C4-2B (cell line): ENCODE data around the gene KRTAP4-7.
"Not testable (repeated sequence)": the region's sequence is repeated elsewhere in the genome, so short reads cannot be mapped to it uniquely, and the experiment has no call there.

Experiments
- H3K27ac ChIP-seq: fragments of 450-650 bp; 2 replicates; pipeline ENCODE4 v1.5.1; 2017
- CTCF ChIP-seq: fragments of 450-650 bp; conservative IDR thresholded peaks from 2 replicates; pipeline ENCODE4 v1.5.1; 2017; ENCODE audit warnings: mild to moderate bottlenecking
- ZFX ChIP-seq: fragments of 450-650 bp; IDR thresholded peaks from 2 replicates; pipeline ENCODE4 v1.6.1; 2017

The KRTAP4-7 gene

GRCh38 chr17:41076788-41077187 is 7.2 kb upstream of the KRTAP4-7 start:
- TF ChIP-seq ZFX = no peak
- no peak for TF ChIP-seq CTCF
- no peak overlapping the region for H3K27ac ChIP-seq

GRCh38 chr17:41082626-41083025 is 1.3 kb upstream of the KRTAP4-7 start:
- H3K27ac ChIP-seq = no peak overlapping the region
- TF ChIP-seq CTCF = no peak
- TF ChIP-seq ZFX = no peak

GRCh38 chr17:41083427-41083826 is 523 bp upstream of the KRTAP4-7 start:
- not testable (repeated sequence) for H3K27ac ChIP-seq

GRCh38 chr17:41088760-41089352 is 4.9 kb downstream of the KRTAP4-7 start:
- not testable (repeated sequence) for H3K27ac ChIP-seq

GRCh38 chr17:41096055-41096454 is 12.1 kb downstream of the KRTAP4-7 start:
- no peak for TF ChIP-seq ZFX
- TF ChIP-seq CTCF = no peak
- no peak overlapping the region for H3K27ac ChIP-seq

- no peak within 1 kb of the TSS for H3K27ac ChIP-seq
- TF ChIP-seq CTCF = no peak
- no peak for TF ChIP-seq ZFX
These were observed 14.1 kb downstream of the KRTAP4-7 start, which contains the start of gene KRTAP4-8 for GRCh38 chr17:41098042-41098441. TSS of gene KRTAP4-8 (minus strand) at chr17:41098142. CDS start at chr17:41098084, 58 bp downstream.

- no peak overlapping the region for H3K27ac ChIP-seq
These were observed 14.5 kb downstream of the KRTAP4-7 start for GRCh38 chr17:41098481-41098880.

GRCh38 chr17:41099682-41100480 is 15.9 kb downstream of the KRTAP4-7 start:
- H3K27ac ChIP-seq = not testable (repeated sequence)

More at GRCh38 chr17:41098481-41098880, 14.5 kb downstream of the KRTAP4-7 start:
- TF ChIP-seq ZFX = no peak
- no peak for TF ChIP-seq CTCF
